ENCODE measurements around the gene APOBEC3F. TPM values are rescaled to one million over a fixed set of nuclear protein-coding genes. Genes with fewer than 3 reads are reported as not detected.
A peak's percentile ranks its signal among the peaks of the same experiment; 100 is the strongest.

APOBEC3F gene
- total RNA-seq, 1 donor from 2014 or later: 4.8 TPM

- Histone ChIP-seq H3K36me3 (no peaks in the 10 kb centered on the region), H3K27me3 (ENCODE audit: low read depth) (no peaks in the 10 kb centered on the region), H3K9me3 (replicated peaks) (no peaks in the 10 kb centered on the region), H3K4me3 (no peak overlapping the region), H3K27ac (replicated peaks) (no peak overlapping the region), H3K4me1 (peaks cover 9% of the 10 kb centered on the region)
- TF ChIP-seq, protein P1, sequence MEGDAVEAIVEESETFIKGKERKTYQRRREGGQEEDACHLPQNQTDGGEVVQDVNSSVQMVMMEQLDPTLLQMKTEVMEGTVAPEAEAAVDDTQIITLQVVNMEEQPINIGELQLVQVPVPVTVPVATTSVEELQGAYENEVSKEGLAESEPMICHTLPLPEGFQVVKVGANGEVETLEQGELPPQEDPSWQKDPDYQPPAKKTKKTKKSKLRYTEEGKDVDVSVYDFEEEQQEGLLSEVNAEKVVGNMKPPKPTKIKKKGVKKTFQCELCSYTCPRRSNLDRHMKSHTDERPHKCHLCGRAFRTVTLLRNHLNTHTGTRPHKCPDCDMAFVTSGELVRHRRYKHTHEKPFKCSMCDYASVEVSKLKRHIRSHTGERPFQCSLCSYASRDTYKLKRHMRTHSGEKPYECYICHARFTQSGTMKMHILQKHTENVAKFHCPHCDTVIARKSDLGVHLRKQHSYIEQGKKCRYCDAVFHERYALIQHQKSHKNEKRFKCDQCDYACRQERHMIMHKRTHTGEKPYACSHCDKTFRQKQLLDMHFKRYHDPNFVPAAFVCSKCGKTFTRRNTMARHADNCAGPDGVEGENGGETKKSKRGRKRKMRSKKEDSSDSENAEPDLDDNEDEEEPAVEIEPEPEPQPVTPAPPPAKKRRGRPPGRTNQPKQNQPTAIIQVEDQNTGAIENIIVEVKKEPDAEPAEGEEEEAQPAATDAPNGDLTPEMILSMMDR (IDR thresholded peaks at IDR 0.05; ENCODE audit: borderline replicate concordance): no peak
- intact Hi-C loops (cut with micrococcal nuclease): no loop called here
- DNase-seq: no peak
Measured at GRCh38 chr22:39083212-39084165, 42.8 kb downstream of the APOBEC3F start.

- no peak for DNase-seq
- intact Hi-C loops (cut with micrococcal nuclease): no loop called here
- Histone ChIP-seq H3K9me3 (replicated peaks) (no peaks in the 10 kb centered on the region), H3K4me1 (peaks cover 9% of the 10 kb centered on the region), H3K27me3 (ENCODE audit: low read depth) (no peaks in the 10 kb centered on the region), H3K4me3 (no peak overlapping the region), H3K36me3 (no peaks in the 10 kb centered on the region), H3K27ac (replicated peaks) (no peak overlapping the region)
- TF ChIP-seq, protein P1 (IDR thresholded peaks at IDR 0.05; ENCODE audit: borderline replicate concordance): no peak
Measured at GRCh38 chr22:39084666-39085065, 44.0 kb downstream of the APOBEC3F start.

GRCh38 chr22:39087098-39087497, 46.4 kb downstream of the APOBEC3F start:
- H3K9me3 ChIP-seq (replicated peaks): no peaks in the 10 kb centered on the region
- no peak for DNase-seq
- no peaks in the 10 kb centered on the region for H3K36me3 ChIP-seq
- H3K27me3 ChIP-seq (ENCODE audit: low read depth): peaks cover 6% of the 10 kb centered on the region
- H3K4me1 ChIP-seq: peaks cover 9% of the 10 kb centered on the region
- TF ChIP-seq, protein P1 (IDR thresholded peaks at IDR 0.05; ENCODE audit: borderline replicate concordance): no peak
- no peak overlapping the region for H3K4me3 ChIP-seq
- intact Hi-C loops (cut with micrococcal nuclease): no loop called here
- H3K27ac ChIP-seq (replicated peaks): no peak overlapping the region

GRCh38 chr22:39087881-39088684, 47.4 kb downstream of the APOBEC3F start:
- Histone ChIP-seq H3K27me3 (ENCODE audit: low read depth) (peaks cover 6% of the 10 kb centered on the region), H3K36me3 (no peaks in the 10 kb centered on the region), H3K9me3 (replicated peaks) (no peaks in the 10 kb centered on the region), H3K4me1 (peaks cover 9% of the 10 kb centered on the region), H3K27ac (replicated peaks) (no peak overlapping the region), H3K4me3 (no peak overlapping the region)
- TF ChIP-seq, protein P1 (IDR thresholded peaks at IDR 0.05; ENCODE audit: borderline replicate concordance): no peak
- intact Hi-C loops (cut with micrococcal nuclease): no loop called here
- DNase-seq: peak; percentile 27

GRCh38 chr22:39088685-39089032, 48.0 kb downstream of the APOBEC3F start:
- TF ChIP-seq, protein P1 (IDR thresholded peaks at IDR 0.05; ENCODE audit: borderline replicate concordance): no peak
- no peak for DNase-seq
- Histone ChIP-seq H3K36me3 (no peaks in the 10 kb centered on the region), H3K9me3 (replicated peaks) (no peaks in the 10 kb centered on the region), H3K27me3 (ENCODE audit: low read depth) (peaks cover 6% of the 10 kb centered on the region), H3K4me1 (peaks cover 9% of the 10 kb centered on the region), H3K4me3 (no peak overlapping the region), H3K27ac (replicated peaks) (no peak overlapping the region)
- intact Hi-C loops (cut with micrococcal nuclease): no loop called here
